ENCODE measurements around the gene LCE7A.

The LCE7A gene, protein sequence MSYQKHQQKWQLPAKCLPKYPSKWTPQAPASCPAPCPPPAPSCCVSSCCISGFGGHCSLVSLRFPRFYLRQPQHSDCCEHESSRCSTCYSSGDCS

DNA sequence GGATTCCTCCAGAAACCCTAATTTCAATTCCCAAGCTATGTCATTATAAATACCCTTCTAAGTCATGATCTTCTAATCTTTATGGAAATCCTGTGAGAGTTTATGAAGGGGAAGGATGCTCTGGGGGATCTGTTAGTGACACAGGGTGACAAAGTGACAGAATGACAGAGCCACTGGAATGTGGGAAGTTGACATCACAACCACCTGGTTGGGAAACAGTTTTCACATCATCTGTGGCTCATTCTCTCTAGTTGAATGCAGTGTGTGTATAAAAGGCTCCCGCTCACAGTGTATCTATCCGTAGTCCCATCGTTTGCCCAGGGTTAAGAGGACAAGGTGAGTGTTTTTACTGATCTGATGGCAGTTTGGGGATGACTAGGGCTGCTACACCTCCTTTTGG lies at the start of gene LCE7A:
TSS of gene LCE7A (plus strand) at position 301 of the 400 bp plus-strand sequence. CDS start 702 bp downstream, outside the sequence.
- no peak for DNase-seq

DNA sequence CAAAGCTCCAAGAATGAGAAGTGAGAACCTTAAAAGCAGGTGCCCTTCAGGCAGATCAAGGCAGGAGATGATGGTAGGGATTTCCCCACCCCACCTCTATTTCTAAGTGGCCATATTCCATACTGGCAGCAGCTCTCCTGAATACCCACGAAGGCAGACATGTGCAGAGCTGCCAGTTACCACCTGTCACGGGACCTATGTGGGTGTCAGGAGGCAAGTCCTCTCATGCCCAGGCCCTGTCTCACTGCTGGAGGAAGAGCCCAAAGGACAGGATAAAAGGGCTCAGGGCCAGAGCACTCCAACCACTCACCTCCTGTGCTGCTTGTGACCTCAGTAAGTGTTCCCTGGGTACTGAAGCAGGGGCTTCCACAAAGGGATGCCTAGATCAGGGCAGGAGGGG lies 48.7 kb upstream of the LCE7A start:
- no peak for DNase-seq

DNA sequence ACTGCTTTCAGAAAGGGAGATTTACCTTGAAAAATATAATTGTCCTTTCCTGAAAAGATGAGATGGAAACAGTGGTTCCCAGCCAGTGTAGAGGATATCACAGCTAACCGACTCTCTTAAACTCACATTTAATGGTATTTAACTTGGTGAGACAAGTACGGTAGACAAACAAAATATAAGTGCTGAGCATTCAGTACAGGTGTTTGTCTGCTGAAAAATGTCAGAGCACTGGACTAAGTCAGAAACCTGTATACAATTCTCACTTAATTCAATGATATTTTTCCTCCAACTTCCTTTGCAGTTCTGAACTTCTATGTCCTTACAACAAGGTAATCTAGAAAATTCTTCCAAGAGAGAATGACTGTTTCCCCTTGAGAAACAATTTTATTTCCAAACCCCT lies 48.1 kb upstream of the LCE7A start, which contains the start of gene LCE1B:
TSS of gene LCE1B (plus strand) at position 301 of the 400 bp plus-strand sequence. CDS start 476 bp downstream, outside the sequence.
- DNase-seq = no peak

DNA sequence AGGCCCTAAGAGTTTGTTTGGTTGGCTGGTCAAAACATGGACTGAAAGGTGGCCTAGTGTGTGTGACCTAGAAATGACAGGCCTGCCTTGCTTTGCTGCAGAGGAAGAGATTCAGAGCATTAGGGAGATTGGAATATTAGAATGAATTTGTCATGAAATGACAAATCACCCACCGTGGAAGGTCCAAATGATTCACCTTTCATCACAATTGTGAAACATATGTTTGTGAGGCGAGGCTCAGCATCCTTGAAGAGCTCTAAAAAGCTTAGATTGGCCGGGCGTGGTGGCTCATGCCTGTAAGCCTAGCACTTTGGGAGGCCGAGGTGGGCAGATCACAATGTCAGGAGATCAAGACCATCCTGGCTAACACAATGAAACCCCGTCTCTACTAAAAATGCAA lies 42.5 kb upstream of the LCE7A start:
- no peak for DNase-seq

DNA sequence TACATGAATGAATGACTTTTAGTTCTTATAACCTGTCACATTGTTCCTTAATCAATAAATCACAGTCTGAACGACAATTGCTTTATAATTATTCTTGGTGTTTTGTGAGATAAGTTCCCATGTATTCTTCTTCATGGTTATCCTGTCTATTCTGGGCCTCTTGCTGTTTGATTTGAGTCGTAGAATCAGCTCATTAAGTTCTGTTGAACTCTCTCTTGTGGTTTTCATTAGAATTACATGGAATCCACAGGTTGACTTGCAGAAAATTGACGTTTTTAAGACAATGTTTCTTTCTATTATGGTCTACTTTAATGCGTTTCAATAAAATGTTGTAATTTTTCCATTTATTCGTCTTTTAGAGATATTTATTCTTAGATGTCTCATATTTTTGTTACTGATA lies 36.5 kb upstream of the LCE7A start:
- DNase-seq = no peak

DNA sequence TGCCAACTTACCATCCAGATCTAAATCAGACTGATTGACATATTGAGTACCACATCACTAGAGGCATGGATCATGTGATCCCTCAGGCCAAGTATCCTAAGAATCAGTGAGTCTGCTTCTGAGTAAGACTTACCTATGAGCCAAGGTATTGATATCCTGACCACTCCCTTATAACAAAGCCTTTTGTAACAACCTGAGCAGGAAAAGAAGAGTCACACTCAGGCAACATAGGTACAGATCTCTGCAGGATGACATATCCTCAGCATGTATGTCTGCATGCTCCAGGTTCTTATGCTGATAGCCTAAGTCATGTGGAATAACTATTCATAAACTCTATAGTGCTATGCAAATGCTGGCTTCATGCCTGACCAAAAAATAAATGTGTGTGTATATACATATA lies 34.8 kb upstream of the LCE7A start:
- no peak for DNase-seq

DNA sequence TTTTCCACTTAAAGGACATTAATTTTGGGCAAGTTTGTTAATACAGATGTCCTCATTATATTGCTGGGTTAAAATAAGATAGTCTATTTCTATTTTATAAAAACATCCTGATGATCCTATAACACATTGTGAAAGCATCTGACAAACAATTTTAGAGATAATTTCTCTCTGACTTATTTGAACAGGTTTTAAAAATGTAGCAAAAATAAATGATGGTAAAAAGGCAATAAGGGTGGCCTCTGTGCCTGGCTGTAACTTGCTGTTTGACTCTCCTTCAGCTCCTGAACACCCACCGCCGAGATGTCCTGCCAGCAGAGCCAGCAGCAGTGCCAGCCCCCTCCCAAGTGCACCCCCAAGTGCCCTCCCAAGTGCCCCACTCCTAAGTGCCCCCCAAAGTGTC lies 32.6 kb upstream of the LCE7A start, which contains the start of gene LCE1A:
TSS of gene LCE1A (plus strand) at position 301 of the 400 bp plus-strand sequence. CDS start at position 301, 0 bp downstream.
- no peak for DNase-seq

DNA sequence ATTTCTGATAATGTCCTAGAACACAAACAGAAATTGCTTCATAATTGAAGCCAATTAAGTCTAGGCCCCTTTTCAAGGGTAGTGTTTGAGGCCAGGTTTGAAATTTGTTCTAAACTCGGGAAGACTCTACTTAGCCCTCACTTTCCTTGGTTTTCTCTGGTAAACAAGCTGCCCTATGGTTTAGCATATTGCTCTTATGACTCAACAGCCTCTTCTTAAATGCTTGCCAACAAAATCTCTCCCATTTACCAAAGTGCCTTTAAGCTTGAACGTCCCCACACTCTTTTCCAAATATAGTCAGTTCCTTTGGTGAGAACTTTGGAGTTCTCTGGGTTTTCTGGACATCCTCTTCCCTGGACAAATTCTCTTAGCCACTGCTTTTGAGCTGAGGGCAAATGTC lies 22.9 kb upstream of the LCE7A start:
- no peak for DNase-seq

DNA sequence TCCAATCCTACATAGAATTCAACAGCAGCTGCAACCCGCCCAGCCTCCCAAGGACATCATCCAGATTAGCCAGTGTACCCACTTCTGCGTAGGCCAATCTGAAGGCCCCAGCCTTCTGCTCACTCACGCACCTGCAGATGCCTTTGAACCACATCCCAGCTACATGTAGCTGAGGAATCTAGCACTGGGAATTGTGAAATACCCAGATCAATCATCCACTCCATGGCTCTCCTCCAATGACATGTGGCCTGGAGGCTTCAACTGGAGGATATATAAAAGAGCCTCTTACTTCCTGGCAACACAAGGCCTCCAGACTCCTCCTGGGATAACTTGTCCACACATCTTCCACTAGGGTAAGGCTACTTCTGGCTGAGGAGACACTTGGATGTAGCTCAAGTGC lies 17.2 kb upstream of the LCE7A start, which contains the start of gene LCE6A:
TSS of gene LCE6A (plus strand) at position 301 of the 400 bp plus-strand sequence. CDS start 665 bp downstream, outside the sequence.
- DNase-seq = no peak

DNA sequence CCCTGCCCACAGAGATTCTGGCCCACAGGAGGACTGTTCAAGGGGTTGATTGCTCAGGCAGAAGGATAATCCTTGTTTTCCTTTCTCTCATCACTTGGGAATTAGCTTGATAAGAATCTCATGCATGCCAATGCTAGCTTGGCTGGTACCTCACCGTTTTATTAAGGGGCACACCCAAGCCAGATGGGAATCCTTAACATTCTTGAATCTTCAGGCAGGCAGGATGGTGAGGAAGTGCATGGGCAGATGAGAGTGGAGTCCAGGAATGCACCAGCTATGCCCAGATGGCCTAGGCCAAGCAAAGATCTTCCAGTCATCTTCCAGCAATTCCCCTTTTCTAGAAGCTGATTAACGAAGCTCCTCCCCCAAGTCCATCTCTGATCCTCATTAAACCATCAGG lies 4.1 kb upstream of the LCE7A start:
- DNase-seq = peak; percentile 25 to 54

DNA sequence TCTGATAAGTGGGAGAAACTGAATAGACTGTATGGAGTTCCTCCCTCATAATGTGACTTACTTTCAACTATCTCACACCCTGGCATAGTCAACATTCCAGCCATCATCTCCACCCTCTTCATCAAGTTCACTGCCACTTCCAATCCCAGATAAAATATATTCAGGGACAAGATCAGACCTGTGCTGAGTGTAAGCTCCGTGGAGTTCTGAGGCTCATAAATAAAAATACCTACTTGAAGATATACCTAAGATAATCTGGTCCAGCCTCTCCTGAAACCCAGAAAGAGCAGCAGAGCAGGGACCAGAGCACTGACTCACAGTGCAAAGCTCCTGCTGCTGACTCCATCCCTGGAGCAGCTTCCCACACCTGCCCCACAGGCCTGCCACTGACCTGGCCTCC lies 1.7 kb upstream of the LCE7A start:
- DNase-seq = no peak

DNA sequence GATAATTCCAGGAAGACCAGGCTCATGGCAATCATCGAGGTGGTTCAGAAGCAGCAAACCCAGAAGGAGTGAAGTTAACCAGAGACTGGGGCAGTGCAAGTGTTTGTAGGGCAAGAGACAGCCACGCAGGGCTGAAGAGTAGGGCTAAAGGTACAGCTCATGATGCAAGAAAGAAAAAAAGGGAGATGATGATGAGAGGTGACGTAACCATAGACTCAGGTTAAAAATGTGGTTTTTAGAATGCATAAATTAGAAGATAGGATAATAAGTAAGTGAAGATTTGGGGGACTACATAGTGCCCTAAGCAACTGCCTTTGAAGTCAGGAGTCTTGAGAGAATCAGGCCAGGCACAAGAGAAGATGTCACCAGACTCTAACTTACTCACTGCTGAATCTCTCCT lies 333 bp downstream of the LCE7A start:
- no peak for DNase-seq

DNA sequence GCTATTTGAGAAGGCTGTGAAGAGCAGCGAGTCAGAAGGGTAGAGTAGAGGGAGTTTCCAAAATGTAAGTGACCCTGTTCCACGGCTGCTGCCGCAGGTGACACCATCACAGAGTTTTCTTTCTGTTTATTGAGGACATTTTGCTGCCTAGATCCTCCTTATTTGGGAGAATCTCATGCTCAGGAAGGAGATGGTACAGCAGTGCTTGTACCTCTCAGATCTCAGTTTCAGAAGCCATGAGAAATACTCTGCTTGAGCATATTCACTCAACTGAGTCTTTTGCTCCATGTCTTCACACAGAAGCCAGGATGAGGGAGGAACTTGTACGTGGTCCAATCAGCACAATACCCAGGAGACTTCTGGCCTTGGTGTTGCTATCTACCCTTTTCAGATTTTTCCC lies 1.6 kb downstream of the LCE7A start:
- DNase-seq = no peak

DNA sequence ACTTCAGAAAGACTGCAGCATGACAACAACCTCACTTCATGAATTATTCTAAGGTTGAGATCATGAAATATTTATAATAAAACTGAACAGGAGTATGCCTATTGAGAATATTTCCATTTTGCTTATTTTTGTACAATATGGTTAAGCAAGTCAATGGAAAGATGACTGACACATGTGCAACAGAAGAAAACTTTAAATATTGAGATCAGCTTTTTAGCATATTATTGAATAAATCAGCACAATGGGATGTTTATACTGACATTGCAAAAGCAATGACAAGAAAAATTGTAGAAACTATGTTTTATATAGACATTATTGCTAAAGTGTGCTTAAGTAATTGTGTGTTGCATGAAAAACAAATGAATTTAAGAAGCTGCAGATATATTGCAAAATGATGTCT lies 4.6 kb downstream of the LCE7A start:
- no peak for DNase-seq

DNA sequence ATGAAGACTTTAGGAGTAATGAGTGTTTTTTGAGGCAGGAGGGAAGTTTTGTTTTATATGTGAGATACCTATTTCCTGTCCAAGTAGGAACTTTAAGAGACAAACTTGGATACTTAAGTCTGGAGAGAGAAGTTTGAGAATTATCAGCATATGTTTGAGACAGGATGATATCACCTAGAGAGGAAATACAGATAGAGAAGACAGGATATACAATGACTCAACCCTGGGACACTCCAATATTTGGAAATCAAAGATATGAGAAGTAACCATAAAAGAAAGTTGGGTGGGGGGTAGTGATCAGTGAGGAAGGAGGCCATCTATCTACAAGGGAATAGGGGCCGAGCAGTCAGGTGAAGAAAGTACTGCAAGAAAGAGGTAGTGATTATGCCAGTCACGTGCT lies 6.5 kb downstream of the LCE7A start:
- DNase-seq = no peak

DNA sequence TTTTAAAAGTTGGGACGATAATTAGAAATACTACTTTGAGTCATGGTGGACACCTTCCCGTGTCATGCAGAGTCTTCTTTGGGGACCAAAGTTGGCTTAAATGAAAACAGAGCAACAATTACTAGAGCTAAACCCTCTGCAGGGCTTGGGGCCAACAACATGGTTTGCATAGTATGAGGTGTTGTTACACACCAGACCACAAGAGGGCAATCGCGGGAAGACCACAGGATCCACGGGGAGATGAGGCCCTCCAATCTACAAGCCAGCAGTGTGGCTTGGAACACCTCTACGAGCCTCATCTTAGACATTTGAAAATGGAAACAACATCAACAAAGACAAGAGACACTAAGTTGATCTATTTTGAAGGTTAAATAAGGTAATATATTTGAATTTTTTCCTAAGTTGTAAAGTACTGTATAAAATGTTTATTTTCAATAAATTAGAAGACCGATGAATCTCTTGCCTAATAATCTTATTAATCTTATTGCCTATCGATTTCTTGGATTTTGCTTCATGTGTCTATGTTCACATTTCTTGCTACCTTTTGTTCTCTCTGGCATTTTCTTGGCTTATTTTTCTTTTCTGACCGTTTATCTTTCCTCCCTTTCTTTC lies 10.1 kb downstream of the LCE7A start:
- DNase-seq = peak; percentile 4 to 38

DNA sequence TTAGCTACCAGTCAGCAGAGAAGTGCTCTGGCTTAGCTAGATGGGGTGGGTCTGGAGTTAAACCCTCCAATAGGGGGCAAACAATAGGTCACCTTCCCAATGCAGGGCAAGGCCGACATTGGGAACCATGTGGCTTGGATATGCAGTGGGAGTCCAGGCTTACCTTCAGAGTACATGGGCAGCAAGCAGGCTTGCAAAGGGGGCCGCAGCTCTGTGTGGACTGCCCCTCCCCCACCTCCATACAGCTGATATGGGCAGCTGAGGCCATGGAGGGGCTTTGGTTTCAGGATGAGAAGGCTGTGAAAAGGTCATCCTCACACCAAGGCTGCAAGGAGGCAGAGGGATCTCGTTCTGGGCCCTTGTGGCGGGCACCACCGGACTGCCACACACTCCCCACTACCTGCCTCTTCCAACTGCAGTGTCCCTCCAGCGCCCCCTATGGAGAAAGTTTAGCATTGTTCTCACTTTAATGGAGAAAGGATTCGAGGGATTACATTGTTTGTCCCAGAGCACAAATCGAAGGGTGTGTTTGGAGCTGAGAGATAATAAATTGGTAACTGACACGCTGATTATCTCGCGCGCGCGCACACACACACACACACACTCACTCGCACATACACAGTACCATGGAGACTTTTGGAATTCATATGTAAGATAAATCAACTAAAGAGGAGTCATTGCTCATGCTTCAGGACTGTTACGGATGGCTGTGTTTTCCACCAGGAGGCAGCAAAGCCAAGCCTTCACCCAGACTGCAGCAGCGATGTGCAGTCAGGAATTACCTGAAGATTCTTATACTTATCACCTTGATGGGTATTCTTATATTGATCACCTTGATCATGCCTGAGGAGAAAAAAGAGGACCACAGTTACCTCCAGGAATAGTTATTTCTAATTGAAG lies 11.3 kb downstream of the LCE7A start:
- peak in 1 of 2 experiments; percentile 18 for DNase-seq

DNA sequence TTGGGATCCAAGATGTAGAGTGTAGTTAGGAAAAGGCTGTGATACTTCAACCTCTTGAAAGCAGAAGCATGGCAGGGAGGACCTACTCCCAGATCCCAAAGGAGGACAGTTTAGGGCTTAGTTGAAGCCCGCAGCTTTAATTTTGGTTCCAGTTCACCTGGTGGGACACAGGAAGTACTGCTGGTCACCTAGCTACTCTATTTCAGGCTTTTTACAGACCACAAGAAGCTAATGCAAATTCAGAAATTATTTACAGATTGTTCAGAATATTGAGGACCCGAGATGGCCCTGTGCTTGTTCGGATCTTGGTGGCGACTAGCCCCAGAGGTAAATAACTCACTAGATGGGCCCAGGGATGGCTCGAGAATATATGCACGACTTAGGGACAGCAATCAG lies 11.9 kb downstream of the LCE7A start:
- no peak for DNase-seq

DNA sequence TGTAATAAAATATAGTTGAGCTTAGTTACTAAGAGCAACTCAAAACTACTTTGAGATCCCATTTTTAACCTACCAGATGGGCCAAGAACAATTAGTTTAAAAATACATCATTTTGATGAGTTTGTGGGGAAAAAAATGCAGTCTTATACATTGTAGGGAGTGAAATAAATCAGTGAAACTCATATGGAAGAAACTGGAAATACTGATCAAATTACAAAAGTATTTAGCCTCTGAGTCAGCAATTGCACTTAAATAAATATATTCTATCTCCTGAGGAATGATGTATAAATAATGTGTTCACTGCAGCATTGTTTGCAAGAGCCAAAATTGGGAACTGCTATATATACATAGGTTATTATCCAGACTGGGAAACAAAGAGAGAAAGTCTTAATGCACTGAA lies 13.7 kb downstream of the LCE7A start:
- no peak for DNase-seq

DNA sequence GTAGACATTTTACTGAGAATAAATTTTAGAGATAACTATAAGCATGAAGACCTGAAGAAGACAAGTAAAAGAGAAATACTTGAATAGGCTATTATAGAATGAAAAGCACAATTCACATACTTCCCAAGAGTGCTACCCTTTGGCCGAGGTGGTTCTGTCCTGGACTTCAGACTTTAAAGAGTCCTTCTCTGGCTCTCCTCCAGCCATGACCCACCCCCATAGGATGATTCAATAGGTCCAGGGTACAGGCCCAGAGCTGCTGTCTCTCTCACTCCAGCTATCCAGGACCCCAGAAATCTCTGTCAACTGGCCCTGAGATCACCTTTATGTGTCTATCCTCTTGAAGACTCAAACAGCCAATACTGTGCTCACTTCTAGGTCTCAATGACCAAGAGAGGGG lies 17.0 kb downstream of the LCE7A start:
- DNase-seq = no peak

DNA sequence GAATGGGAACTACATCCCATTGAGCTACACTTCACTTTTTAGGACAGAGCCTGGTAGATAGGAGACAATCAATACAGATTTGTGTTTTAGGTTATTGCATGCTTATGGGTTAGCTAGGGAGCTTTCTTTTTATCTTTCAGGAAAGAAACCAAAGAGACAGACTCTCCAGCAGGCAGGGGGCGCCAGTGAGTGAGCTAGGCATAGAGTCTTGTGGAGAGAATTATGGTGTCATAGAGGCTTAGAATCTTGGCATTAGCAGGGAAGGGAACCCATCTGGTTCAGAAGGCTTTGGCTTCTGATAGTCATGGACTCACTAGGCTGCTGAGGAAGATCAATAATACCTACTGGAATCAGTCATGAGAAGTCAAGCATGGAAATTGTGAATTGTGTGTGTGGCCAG lies 18.2 kb downstream of the LCE7A start, which contains the start of gene SMCP:
TSS of gene SMCP (plus strand) at position 281 of the 400 bp plus-strand sequence. CDS start 6,101 bp downstream, outside the sequence.
- no peak for DNase-seq

DNA sequence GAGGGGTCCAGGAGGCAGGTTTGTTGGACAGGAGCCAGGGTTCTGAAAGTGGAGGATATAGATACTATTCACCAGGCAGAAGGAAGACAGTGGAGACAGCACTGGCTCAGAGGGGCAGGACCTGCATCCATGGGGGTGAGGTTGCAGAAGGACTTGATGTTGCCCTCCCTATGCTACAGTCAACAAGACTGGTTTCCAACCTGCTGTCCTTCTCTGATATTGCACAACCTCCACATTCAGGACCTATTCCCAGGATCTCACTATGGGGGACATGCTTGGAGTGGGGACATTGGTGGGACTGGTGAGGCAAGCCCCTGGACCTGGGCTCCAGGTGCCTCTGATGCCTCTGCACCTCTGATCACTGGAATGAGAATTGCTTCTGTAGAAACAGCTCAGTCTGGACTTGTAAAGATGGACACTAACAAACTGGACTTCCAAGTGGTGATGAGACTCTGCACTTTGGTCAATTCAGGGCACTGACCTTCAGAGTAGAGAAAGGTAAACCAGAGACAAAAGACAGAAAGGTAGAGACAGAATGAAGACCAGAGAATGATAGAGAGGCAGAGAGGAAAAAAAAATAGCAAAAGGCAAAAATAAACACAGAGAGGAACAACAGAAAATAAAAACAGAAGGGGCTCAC lies 19.9 kb downstream of the LCE7A start:
- DNase-seq = no peak

DNA sequence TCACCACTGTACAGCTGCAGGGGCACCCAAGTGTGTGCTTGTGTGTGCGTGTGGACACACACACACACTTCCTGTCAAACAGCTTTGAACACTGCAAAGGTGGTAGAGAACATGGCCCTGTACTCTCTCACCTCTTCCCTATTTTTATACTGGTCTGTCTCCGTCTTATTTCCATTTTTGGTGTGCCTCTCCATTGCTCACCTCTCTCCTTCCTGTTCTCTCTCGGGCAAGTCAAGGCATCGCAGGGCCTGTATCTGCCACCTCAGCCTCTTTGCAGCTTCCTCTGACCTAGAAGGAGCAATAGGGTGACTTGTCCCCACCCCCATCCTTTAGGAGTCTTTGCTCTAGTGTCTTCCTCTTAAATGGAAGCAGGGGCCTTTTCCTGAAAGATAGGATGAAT lies 20.5 kb downstream of the LCE7A start:
- no peak for DNase-seq
